CD4-positive, alpha-beta T cell (primary cell): ENCODE measurements around the gene KCNB1. TPM values are rescaled to one million over a fixed set of nuclear protein-coding genes. Genes with fewer than 3 reads are reported as not detected.

Source experiments
- ATAC-seq: fragments of 200-7000 bp; cut with Tn5 transposase; one replicate; pipeline ENCODE4 v1.10.0; 2022; ENCODE audit warnings: mild to moderate bottlenecking; ENCODE audit not compliant: poor library complexity
- CTCF ChIA-PET: fragments of 350-600 bp; sonication (Branson Sonifier 250); formaldehyde crosslinking; loops from one replicate; lab custom pipeline; 2021; ENCODE audit warnings: antibody characterized with exemption, inconsistent platforms; lab: Charles Lee
- POLR2A ChIA-PET: fragments of 350-600 bp; sonication (Branson Sonifier 250); formaldehyde crosslinking; loops from one replicate; lab custom pipeline; 2021; ENCODE audit warnings: antibody characterized with exemption, inconsistent platforms; lab: Charles Lee
- DNase-seq, 14 experiments: peaks; one replicate each; pipeline ENCODE4 v3.0.0-alpha.2; 2013 to 2020; ENCODE audit warnings: mixed read lengths in 2 of 14
- H3K27ac ChIP-seq, 2 donors: one replicate each; pipeline versions ENCODE4 v1.5.1 to v1.7.0; 2013; ENCODE audit warnings: low read length in 2 of 2, low read depth in 1 of 2, mild to moderate bottlenecking in 1 of 2
- H3K27me3 ChIP-seq, 2 experiments: 1 replicate in 1 of 2; 2 replicates in 1 of 2; pipeline versions ENCODE4 v1.6.1 to v1.7.0; 2013; ENCODE audit warnings: low read length in 2 of 2, control low read depth in 1 of 2, mild to moderate bottlenecking in 1 of 2, moderate library complexity in 1 of 2; ENCODE audit not compliant: insufficient read depth in 2 of 2, control insufficient read depth in 1 of 2
- H3K36me3 ChIP-seq: one replicate; pipeline ENCODE4 v1.6.1; 2013; ENCODE audit warnings: low read length, control low read depth; ENCODE audit not compliant: insufficient read depth
- H3K4me1 ChIP-seq: one replicate; pipeline ENCODE4 v1.6.1; 2013; ENCODE audit warnings: low read length, control low read depth; ENCODE audit not compliant: insufficient read depth
- H3K4me3 ChIP-seq: one replicate; pipeline ENCODE4 v1.5.1; 2013; ENCODE audit warnings: mild to moderate bottlenecking, low read length, moderate library complexity
- H3K9me3 ChIP-seq, 2 experiments: 1 replicate in 1 of 2; 2 replicates in 1 of 2; pipeline versions ENCODE4 v1.6.1 to v1.7.0; 2013; ENCODE audit warnings: low read length in 2 of 2, mild to moderate bottlenecking in 2 of 2, control low read depth in 1 of 2, moderate library complexity in 1 of 2; ENCODE audit not compliant: control insufficient read depth in 1 of 2, insufficient read depth in 1 of 2
- H3K27ac Mint-ChIP-seq: one replicate; pipeline ENCODE4 v1.8.0; 2020; ENCODE audit warnings: mixed read lengths
- H3K27me3 Mint-ChIP-seq: one replicate; pipeline ENCODE4 v1.8.0; 2021; ENCODE audit warnings: mixed read lengths
- H3K36me3 Mint-ChIP-seq: one replicate; pipeline ENCODE4 v1.8.0; 2021; ENCODE audit warnings: low read depth, mixed read lengths
- H3K4me1 Mint-ChIP-seq: one replicate; pipeline ENCODE4 v1.8.0; 2021; ENCODE audit warnings: low read depth, mixed read lengths
- H3K4me3 Mint-ChIP-seq: one replicate; pipeline ENCODE4 v1.8.0; 2020; ENCODE audit warnings: mild to moderate bottlenecking, mixed read lengths
- H3K9me3 Mint-ChIP-seq: one replicate; pipeline ENCODE4 v1.8.0; 2020; ENCODE audit warnings: mixed read lengths
- CTCF ChIP-seq: fragments of 200-600 bp; IDR thresholded peaks from one replicate; pipeline ENCODE4 v1.8.0; 2022; ENCODE audit warnings: antibody characterized with exemption, mild to moderate bottlenecking
- intact Hi-C, 2 experiments: fragments of 100-400 bp; cut with DNase I in 1 of 2; cut with micrococcal nuclease in 1 of 2; formaldehyde crosslinking; loops; one replicate each; pipeline versions ENCODE4 v1.15.1 to v1.9.0; 2023 to 2025; cut with DNase I, micrococcal nuclease
- total RNA-seq, 174 experiments: library from RNA in 2 of 174; stranded (reverse) in 2 of 174; gene quantifications; one replicate each; pipeline ENCODE4 v1.2.3 and lab custom pipeline; 2021 to 2026

Gene KCNB1
- total RNA-seq, 2 experiments from 2014 or later = 0.06 to 0.08 TPM

DNA sequence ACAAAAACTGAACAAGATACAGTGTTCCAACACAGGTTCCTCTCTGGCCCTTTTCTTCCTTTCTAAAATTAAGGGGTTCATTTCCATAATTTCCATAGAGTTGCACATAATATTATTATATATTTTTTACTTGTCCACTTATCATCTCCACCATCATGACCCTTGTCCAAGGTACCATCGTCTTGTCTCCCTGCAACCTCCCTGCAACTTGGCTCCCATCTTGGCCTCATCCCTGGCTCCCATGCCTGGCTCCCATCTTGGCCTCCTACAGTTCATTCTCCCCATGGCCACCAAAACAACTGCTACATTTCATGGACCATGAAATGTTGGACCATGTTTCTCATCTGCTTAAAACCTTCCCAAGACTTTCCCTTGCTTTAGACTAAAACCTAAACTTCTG lies 3.1 kb upstream of the KCNB1 start:
- Histone ChIP-seq H3K36me3 (no peaks in the 10 kb centered on the region), H3K27me3 (peaks cover 59 to 75% of the 10 kb centered on the region in 2 experiments), H3K9me3 (peaks cover 0 to 13% of the 10 kb centered on the region in 2 experiments), H3K27ac (no peak overlapping the region), H3K4me3 (no peak overlapping the region), H3K4me1 (peaks cover 22% of the 10 kb centered on the region)
- ATAC-seq (no peak), DNase-seq (no peak)
- ChIA-PET CTCF (no interaction called here), POLR2A (no interaction called here)
- TF ChIP-seq CTCF = no peak
- peaks cover 8% of the 10 kb centered on the region for H3K4me1 Mint-ChIP-seq
- intact Hi-C loops = no loop called here
- H3K36me3 Mint-ChIP-seq = no peaks in the 10 kb centered on the region
- peaks cover 2% of the 10 kb centered on the region for H3K9me3 Mint-ChIP-seq
- H3K27me3 Mint-ChIP-seq = peaks cover 78% of the 10 kb centered on the region
- H3K4me3 Mint-ChIP-seq = no peak overlapping the region
- no peak overlapping the region for H3K27ac Mint-ChIP-seq

GRCh38 chr20:49484180-49485140 lies 2.0 kb upstream of the KCNB1 start:
- peaks cover 80% of the 10 kb centered on the region for H3K27me3 Mint-ChIP-seq
- intact Hi-C loops = loop anchor here in 1 of 2 experiments (5.0 kb wide), 1 partner anchor 152 kb away; no protein-coding TSS in a partner anchor
- Histone ChIP-seq H3K27me3 (peaks cover 59 to 76% of the 10 kb centered on the region in 2 experiments), H3K4me3 (peak overlapping the region; percentile 33), H3K36me3 (no peaks in the 10 kb centered on the region), H3K4me1 (peaks cover 22% of the 10 kb centered on the region), H3K27ac (no peak overlapping the region), H3K9me3 (peaks cover 0 to 13% of the 10 kb centered on the region in 2 experiments)
- peak; percentile 78 for ATAC-seq
- H3K27ac Mint-ChIP-seq = no peak overlapping the region
- H3K4me3 Mint-ChIP-seq = peak overlapping the region; percentile 76
- peaks cover 8% of the 10 kb centered on the region for H3K4me1 Mint-ChIP-seq
- H3K36me3 Mint-ChIP-seq = no peaks in the 10 kb centered on the region
- DNase-seq = peak; percentile 21 to 72 (median 42)
- CTCF ChIA-PET = interaction anchor here (0.6 to 1.7 kb wide), 3 partner anchors 13 to 103 kb away, joined by 3 to 4 read pairs (median 3); no protein-coding TSS in a partner anchor
- POLR2A ChIA-PET = no interaction called here
- peaks cover under 1% of the 10 kb centered on the region for H3K9me3 Mint-ChIP-seq
- peak; percentile 36 for TF ChIP-seq CTCF

DNA sequence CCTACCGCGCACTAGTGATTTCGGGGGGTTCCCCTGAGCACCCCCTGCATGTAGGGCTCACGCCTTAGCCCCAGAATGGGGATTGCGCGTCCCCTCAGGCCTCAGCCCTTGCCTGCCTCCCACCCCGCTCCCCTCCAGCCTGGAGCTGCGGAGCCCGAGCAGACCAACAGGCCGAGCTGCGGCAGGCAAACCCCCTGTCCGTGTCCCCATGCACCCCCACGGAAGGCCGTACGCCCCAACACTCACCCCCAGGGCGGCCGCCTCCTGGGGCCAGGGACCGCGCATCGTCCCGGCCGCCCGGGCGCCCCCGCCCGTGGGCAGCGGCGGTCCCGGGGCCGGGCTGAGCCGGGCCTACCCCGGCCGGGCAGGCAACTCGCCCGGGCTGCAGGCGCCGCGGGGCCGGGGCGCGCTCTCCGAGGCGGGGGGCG lies 1.2 kb upstream of the KCNB1 start:
- TF ChIP-seq CTCF = no peak
- ATAC-seq (no peak), DNase-seq (no peak)
- Mint-ChIP-seq H3K9me3 (no peaks in the 10 kb centered on the region), H3K4me3 (no peak overlapping the region), H3K27ac (no peak overlapping the region), H3K4me1 (peaks cover 8% of the 10 kb centered on the region), H3K36me3 (no peaks in the 10 kb centered on the region), H3K27me3 (peaks cover 80% of the 10 kb centered on the region)
- Histone ChIP-seq H3K4me1 (peaks cover 22% of the 10 kb centered on the region), H3K9me3 (peaks cover 0 to 13% of the 10 kb centered on the region in 2 experiments), H3K27ac (no peak overlapping the region), H3K27me3 (peaks cover 52 to 72% of the 10 kb centered on the region in 2 experiments), H3K4me3 (no peak overlapping the region), H3K36me3 (no peaks in the 10 kb centered on the region)
- ChIA-PET CTCF (interaction anchor here (0.6 to 1.7 kb wide), 3 partner anchors 13 to 104 kb away, joined by 3 to 4 read pairs (median 3); no protein-coding TSS in a partner anchor), POLR2A (no interaction called here)
- intact Hi-C loops = loop anchor here in 1 of 2 experiments (5.0 kb wide), 1 partner anchor 151 kb away; no protein-coding TSS in a partner anchor
